K562 (cell line): ENCODE measurements around the gene SLC26A8. TPM values are rescaled to one million over a fixed set of nuclear protein-coding genes. Genes with fewer than 3 reads are reported as not detected.

Experiments used
- ATAC-seq: fragments of 200-7000 bp; cut with Tn5 transposase; 3 replicates; pipeline ENCODE4 v1.9.1; 2020; ENCODE audit warnings: moderate library complexity
- BruUV-seq: library from RNA; stranded (reverse); fragments of 400-500 nt; replicated peaks from 2 replicates; lab custom pipeline; 2021; lab: Mats Ljungman, UMichigan
- CTCF ChIA-PET: fragments of 300-600 bp; formaldehyde crosslinking; extraction: SDS; loops from one replicate; lab custom pipeline; 2021; ENCODE audit warnings: low intra/inter-chr PET ratio; lab: Yijun Ruan, JAX
- POLR2A ChIA-PET: fragments of 300-600, 350-650 bp; sonication (Branson Sonifier 250); formaldehyde crosslinking; extraction: SDS; loops from one replicate; lab custom pipeline; 2021; ENCODE audit warnings: antibody characterized with exemption, inconsistent platforms; lab: Yijun Ruan, JAX
- DNase-seq, 4 experiments: peaks; one replicate each; pipeline versions ENCODE4 v3.0.0 to v3.0.0-alpha.2; 2011 to 2018; ENCODE audit warnings: low spot score in 3 of 4, mixed read lengths in 3 of 4; ENCODE audit errors: extremely low read depth in 1 of 4
- FAIRE-seq: peaks from 2 replicates; lab custom pipeline; 2011; peaks lifted over from hg19 to GRCh38; lab: Jason Lieb, UNC
- H2AFZ ChIP-seq: 2 replicates; pipeline ENCODE4 v1.6.0; 2011; ENCODE audit warnings: low read depth, low read length, control low read depth, inconsistent platforms
- H3K27ac ChIP-seq: fragments of 200-600 bp; 3 replicates; pipeline ENCODE4 v1.8.0; 2011; ENCODE audit warnings: low read depth, mild to moderate bottlenecking, control low read depth, inconsistent platforms, low read length, moderate library complexity, mixed read lengths; ENCODE audit errors: extremely low read depth
- H3K27me3 ChIP-seq, 2 experiments: fragments of 300-600 bp in 1 of 2; 2 replicates in 1 of 2; 3 replicates in 1 of 2; pipeline versions ENCODE4 v1.6.0 to v1.8.0; 2011; ENCODE audit warnings: inconsistent platforms in 2 of 2, low read length in 2 of 2, mild to moderate bottlenecking in 1 of 2, mixed read lengths in 1 of 2, moderate library complexity in 1 of 2; ENCODE audit not compliant: control insufficient read depth in 2 of 2, insufficient read depth in 2 of 2
- H3K36me3 ChIP-seq: fragments of 300-600 bp; 3 replicates; pipeline ENCODE4 v1.8.0; 2011; ENCODE audit warnings: mild to moderate bottlenecking, low read length, inconsistent platforms; ENCODE audit not compliant: control insufficient read depth, insufficient read depth
- H3K4me1 ChIP-seq, 2 experiments: fragments of 200-600 bp in 1 of 2; replicated peaks in 1 of 2; 2 replicates in 1 of 2; 3 replicates in 1 of 2; pipeline versions ENCODE4 v1.5.1 to v1.8.0; 2011; ENCODE audit warnings: inconsistent platforms in 2 of 2, low read length in 2 of 2, mild to moderate bottlenecking in 1 of 2, mixed read lengths in 1 of 2, moderate library complexity in 1 of 2; ENCODE audit not compliant: control insufficient read depth in 2 of 2, insufficient read depth in 2 of 2
- H3K4me2 ChIP-seq: 2 replicates; pipeline ENCODE4 v1.6.1; 2011; ENCODE audit warnings: low read length, control low read depth, inconsistent platforms, mixed read lengths; ENCODE audit not compliant: insufficient read depth
- H3K4me3 ChIP-seq: fragments of 200-600 bp; sonication (generic), shearing (Covaris generic); 2 replicates; pipeline ENCODE4 v1.5.1; 2016; ENCODE audit warnings: control low read depth, inconsistent platforms
- H3K79me2 ChIP-seq: fragments of 200-600 bp; 3 replicates; pipeline ENCODE4 v1.8.0; 2011; ENCODE audit warnings: low read length, inconsistent platforms; ENCODE audit not compliant: control insufficient read depth, insufficient read depth
- H3K9ac ChIP-seq, 2 experiments: 2 replicates each; pipeline versions ENCODE4 v1.6.0 to v1.6.1; 2011; ENCODE audit warnings: low read depth in 2 of 2, low read length in 2 of 2, control low read depth in 1 of 2, inconsistent platforms in 1 of 2, mild to moderate bottlenecking in 1 of 2, mixed read lengths in 1 of 2; ENCODE audit not compliant: insufficient read depth in 1 of 2
- H3K9me1 ChIP-seq: one replicate; pipeline ENCODE4 v1.6.0; 2011; ENCODE audit warnings: inconsistent platforms, mild to moderate bottlenecking, low read length, moderate library complexity; ENCODE audit not compliant: control insufficient read depth, insufficient read depth
- H3K9me3 ChIP-seq: replicated peaks from 2 replicates; pipeline ENCODE4 v1.5.1; 2011; ENCODE audit warnings: low read depth, low read length, inconsistent platforms; ENCODE audit not compliant: control insufficient read depth, insufficient read depth
- H4K20me1 ChIP-seq: replicated peaks from 2 replicates; pipeline ENCODE4 v1.6.1; 2011; ENCODE audit warnings: low read length, inconsistent platforms, mixed read lengths; ENCODE audit not compliant: control insufficient read depth, insufficient read depth
- NR2C1 ChIP-seq, 2 experiments: fragments of 450-650 bp; IDR thresholded peaks; 2 replicates each; pipeline ENCODE4 v1.6.1; 2017; ENCODE audit warnings: mild to moderate bottlenecking in 2 of 2, antibody characterized with exemption in 1 of 2, inconsistent platforms in 1 of 2, missing compliant biosample characterization in 1 of 2, missing genetic modification characterization in 1 of 2
- PTBP1 ChIP-seq: fragments of 200-400 bp; formaldehyde crosslinking; IDR thresholded peaks from 2 replicates; pipeline ENCODE4 v1.6.1; 2017; ENCODE audit warnings: low read depth, low read length
- TOE1 ChIP-seq, 2 experiments: fragments of 450-650 bp in 1 of 2; sonication (generic) in 1 of 2; formaldehyde crosslinking in 1 of 2; IDR thresholded peaks; 2 replicates each; pipeline versions ENCODE4 v1.7.1 to v1.8.0; 2016 to 2022; ENCODE audit warnings: borderline replicate concordance in 2 of 2, mild to moderate bottlenecking in 2 of 2, antibody characterized with exemption in 1 of 2, inconsistent platforms in 1 of 2, low read depth in 1 of 2, missing genetic modification reagents in 1 of 2, moderate library complexity in 1 of 2
- YBX1 ChIP-seq: fragments of 450-650 bp; IDR thresholded peaks from 2 replicates; pipeline ENCODE4 v1.7.1; 2016; ENCODE audit warnings: mild to moderate bottlenecking
- ZNF121 ChIP-seq: sonication (generic); formaldehyde crosslinking; conservative IDR thresholded peaks from 2 replicates; pipeline ENCODE4 v1.8.0; 2022; ENCODE audit warnings: missing genetic modification reagents
- ZNF24 ChIP-seq: fragments of 450-650 bp; IDR thresholded peaks from 2 replicates; pipeline ENCODE4 v1.6.1; 2016
- ZNF561 ChIP-seq: fragments of 450-650 bp; formaldehyde crosslinking; conservative IDR thresholded peaks from 2 replicates; pipeline ENCODE4 v1.4.0; 2020; ENCODE audit warnings: mild to moderate bottlenecking, moderate library complexity
- ZNF695 ChIP-seq: fragments of 450-650 bp; formaldehyde crosslinking; IDR thresholded peaks from 2 replicates; pipeline ENCODE4 v1.4.0; 2020; ENCODE audit warnings: mild to moderate bottlenecking, moderate library complexity
- WGBS: fragments of 100-300 bp; shearing (Covaris generic); methylation state at CpG from one replicate; pipeline ENCODE4 v1.1.6; 2016; ENCODE audit warnings: low coverage, mixed read lengths; ENCODE audit not compliant: insufficient coverage; ENCODE audit errors: missing lambda C conversion rate; 5-methylcytosine and 5-hydroxymethylcytosine counted together
- in situ Hi-C: fragments of 300-500 bp; cut with MboI; formaldehyde crosslinking; loops from 4 replicates; pipeline ENCODE4 v1.15.0; 2018; ENCODE audit warnings: inconsistent platforms, mixed read lengths
- intact Hi-C: fragments of 100-400 bp; cut with micrococcal nuclease; formaldehyde crosslinking; loops from 2 replicates; pipeline ENCODE4 v1.14.2; 2022
- polyA plus RNA-seq, 8 experiments: library from polyadenylated mRNA; depleted of rRNA in 4 of 8; stranded (reverse) in 5 of 8; unstranded in 3 of 8; fragments of >200 nt; fragmentation: Nextera tagmentation in 2 of 8; fragmentation: Illumina TruSeq in 1 of 8; extraction: Ambion mirVana in 2 of 8; extraction: Trizol in 1 of 8; gene quantifications; 2 replicates each; pipeline versions ENCODE4 v1.2.1 to v1.2.3, GENCODE V29; 2011 to 2014; ENCODE audit warnings: inconsistent platforms in 1 of 8, missing spikeins in 1 of 8
- total RNA-seq, 7 experiments: library from RNA; depleted of rRNA in 6 of 7; stranded (reverse); fragments of >200 nt in 6 of 7; fragmentation: Illumina TruSeq in 2 of 7; extraction: Trizol in 2 of 7; gene quantifications; 2 replicates each; pipeline versions ENCODE4 v1.2.1 to v1.2.3, GENCODE V29; 2011 to 2021; ENCODE audit warnings: low replicate concordance in 1 of 7

SLC26A8 gene
- total and polyA plus RNA-seq, 9 of the 15 experiments (the other 6 are each of a cell fraction or from before 2014, with no cell fraction given) = not detected

DNA sequence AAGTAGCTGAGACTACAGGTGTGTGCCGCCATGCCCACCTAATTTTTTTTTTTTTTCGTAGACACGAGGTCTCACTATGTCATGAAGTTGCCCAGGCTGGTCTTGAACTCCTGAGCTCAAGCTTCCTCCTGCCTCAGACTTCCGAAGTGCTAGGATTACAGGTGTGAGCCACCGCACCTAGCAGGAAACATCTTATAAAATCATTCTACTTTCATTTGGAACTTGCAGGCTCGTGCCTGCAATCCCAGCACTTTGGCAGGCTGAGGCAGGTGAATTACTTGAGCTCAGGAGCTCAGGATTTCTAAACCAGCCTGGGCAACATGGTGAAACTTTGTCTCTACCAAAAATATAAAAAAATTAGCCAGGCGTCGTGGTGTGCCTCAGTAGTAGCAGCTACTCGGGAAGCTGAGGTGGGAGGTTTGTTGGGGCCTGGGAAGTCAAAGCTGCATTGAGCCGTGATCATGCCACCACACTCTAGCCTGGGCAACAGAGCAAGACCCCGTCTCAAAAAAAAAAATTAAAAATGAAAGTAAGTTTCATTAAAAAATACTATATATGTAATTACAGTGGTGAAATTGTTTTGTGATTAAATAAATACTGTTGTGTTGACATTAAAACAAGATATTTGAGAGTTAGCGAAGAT is 18.3 kb upstream of the SLC26A8 start:
- CTCF ChIA-PET = no interaction called here

DNA sequence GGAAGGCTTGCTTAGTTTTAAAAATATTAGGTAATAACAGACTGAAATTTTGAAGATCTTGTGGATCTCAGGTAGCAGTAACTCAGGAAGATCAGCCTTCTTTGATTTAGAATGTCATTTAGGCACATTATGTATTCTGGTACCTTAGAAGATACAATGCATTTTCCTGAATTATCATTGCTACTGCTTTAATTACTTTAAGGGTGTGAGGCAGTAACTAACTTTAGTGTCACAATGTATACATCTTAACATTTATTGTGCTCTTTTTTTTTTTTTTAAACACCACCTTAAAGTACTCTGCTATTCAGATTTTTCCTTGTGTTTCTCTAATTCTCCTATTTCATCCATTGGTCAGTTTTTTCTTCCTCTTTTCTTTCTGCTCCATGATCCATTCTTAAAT is 16.5 kb upstream of the SLC26A8 start:
- Histone ChIP-seq H3K27ac (no peak overlapping the region), H3K9me1 (no peaks in the 10 kb centered on the region), H3K27me3 (no peaks in the 10 kb centered on the region), H3K4me2 (no peak overlapping the region), H4K20me1 (peaks cover 15% of the 10 kb centered on the region), H3K4me3 (no peak overlapping the region), H3K36me3 (no peaks in the 10 kb centered on the region; the same call in 2 of the 3 replicates), H3K9me3 (no peaks in the 10 kb centered on the region), H3K79me2 (peaks cover 84% of the 10 kb centered on the region), H2AFZ (no peak overlapping the region), H3K4me1 (peaks cover 3 to 5% of the 10 kb centered on the region in 2 experiments; a peak in 2 of 5 replicates), H3K9ac (no peak overlapping the region)
- CTCF ChIA-PET = no interaction called here
- POLR2A ChIA-PET = interaction anchor here (1.0 kb wide), 1 partner anchor 11 kb away, joined by 3 read pairs; no protein-coding TSS in a partner anchor
- FAIRE-seq (no peak), DNase-seq (no peak), ATAC-seq (no peak)
- in situ Hi-C loops = no loop called here
- TF ChIP-seq NR2C1 (IDR thresholded peaks at IDR 0.05) = no peak
- TF ChIP-seq NR2C1 (tag; IDR thresholded peaks at IDR 0.05) = no peak
- TF ChIP-seq PTBP1 = no peak
- no peak for TF ChIP-seq ZNF24
- no peak for TF ChIP-seq TOE1 (IDR thresholded peaks at IDR 0.05; ENCODE audit: borderline replicate concordance)
- TF ChIP-seq TOE1 (CRISPR knock-in tag; IDR thresholded peaks at IDR 0.05; ENCODE audit: borderline replicate concordance, low read depth) = no peak
- no peak for TF ChIP-seq ZNF561 (CRISPR knock-in tag)
- TF ChIP-seq YBX1 = 0 out of 2 replicates have a peak, but pooled peaks have one; percentile 17
- intact Hi-C loops = no loop called here
- no TSS peak for BruUV-seq

More for the DNA sequence above, 18.3 kb upstream of the SLC26A8 start:
- DNase-seq (no peak), ATAC-seq (no peak), FAIRE-seq (no peak)
- Histone ChIP-seq H3K4me1 (peaks cover 1 to 9% of the 10 kb centered on the region in 2 experiments; a peak in 2 of 5 replicates), H3K36me3 (no peaks in the 10 kb centered on the region), H3K9ac (no peak overlapping the region), H3K4me3 (no peak overlapping the region), H4K20me1 (peaks cover 22% of the 10 kb centered on the region), H3K4me2 (no peak overlapping the region), H3K27ac (no peak overlapping the region), H3K79me2 (peaks cover 85% of the 10 kb centered on the region), H2AFZ (no peak overlapping the region), H3K27me3 (no peaks in the 10 kb centered on the region), H3K9me1 (no peaks in the 10 kb centered on the region), H3K9me3 (no peaks in the 10 kb centered on the region)
- in situ Hi-C loops = no loop called here
- BruUV-seq = no TSS peak
- intact Hi-C loops = no loop called here
- WGBS = 86% methylated on average over 12 of the region's 12 CpGs
- POLR2A ChIA-PET = interaction anchor here (0.6 to 4.4 kb wide), 3 partner anchors 9 to 731 kb away, joined by 3 to 22 read pairs (median 9); partner anchors contain the start of gene MAPK14
- TF ChIP-seq ZNF695 (CRISPR knock-in tag) (no peak), ZNF121 (peak; percentile 60)
